HEK293 (cell line): ENCODE measurements around the gene PAX3.

Experiments used
- CTCF ChIA-PET: fragments of 350-600 bp; formaldehyde crosslinking; extraction: SDS; loops from one replicate; lab custom pipeline; 2021; ENCODE audit warnings: antibody characterized with exemption; lab: Yijun Ruan, JAX
- POLR2A ChIA-PET: fragments of 300-600 bp; formaldehyde crosslinking; extraction: SDS; loops from one replicate; lab custom pipeline; 2020; ENCODE audit warnings: antibody characterized with exemption, inconsistent platforms; lab: Yijun Ruan, JAX
- H3K27ac ChIP-seq: fragments of 200-500 bp; sonication (Bioruptor generic); 2 replicates; pipeline ENCODE4 v1.5.1; 2014; ENCODE audit warnings: low read depth, low read length, control low read depth, inconsistent platforms; ENCODE audit errors: extremely low read depth
- H3K36me3 ChIP-seq, 2 experiments: fragments of 200-500 bp in 1 of 2; sonication (Bioruptor generic) in 1 of 2; 1 replicate in 1 of 2; 2 replicates in 1 of 2; pipeline ENCODE4 v1.5.1; 2014 to 2017; ENCODE audit warnings: inconsistent platforms in 2 of 2, low read length in 2 of 2; ENCODE audit not compliant: control insufficient read depth in 2 of 2, insufficient read depth in 1 of 2
- H3K4me1 ChIP-seq: fragments of 200-500 bp; sonication (Bioruptor generic); 2 replicates; pipeline ENCODE4 v1.5.1; 2014; ENCODE audit warnings: mild to moderate bottlenecking, low read length, inconsistent platforms; ENCODE audit not compliant: control insufficient read depth, insufficient read depth
- H3K4me3 ChIP-seq: 2 replicates; pipeline ENCODE4 v1.5.1; 2011; ENCODE audit warnings: low read depth, mild to moderate bottlenecking, control low read depth, low read length, moderate library complexity
- H3K9me3 ChIP-seq: fragments of 200-500 bp; sonication (Bioruptor generic); 2 replicates; pipeline ENCODE4 v1.5.1; 2014; ENCODE audit warnings: low read depth, low read length, inconsistent platforms; ENCODE audit not compliant: control insufficient read depth, insufficient read depth
- GLI2 ChIP-seq: fragments of 450-650 bp; formaldehyde crosslinking; IDR thresholded peaks from 2 replicates; pipeline ENCODE4; 2017; ENCODE audit warnings: missing biosample characterization, missing genetic modification characterization, low read depth, borderline replicate concordance
- GLI4 ChIP-seq: fragments of 450-650 bp; formaldehyde crosslinking; IDR thresholded peaks from 2 replicates; pipeline ENCODE4 v1.5.1; 2016; ENCODE audit warnings: missing biosample characterization, missing genetic modification characterization
- HOXD13 ChIP-seq: sonication (generic); formaldehyde crosslinking; IDR thresholded peaks from 2 replicates; pipeline ENCODE4 v1.8.0; 2022; ENCODE audit warnings: missing genetic modification reagents, borderline replicate concordance
- SP3 ChIP-seq: fragments of 450-650 bp; formaldehyde crosslinking; IDR thresholded peaks from 2 replicates; pipeline ENCODE4 v1.5.1; 2016; ENCODE audit warnings: missing biosample characterization, missing genetic modification characterization
- TRIM28 ChIP-seq: IDR thresholded peaks from 2 replicates; pipeline ENCODE4 v1.6.1; 2011; ENCODE audit warnings: low read length, control low read depth, borderline replicate concordance
- ZBTB1 ChIP-seq: fragments of 450-650 bp; formaldehyde crosslinking; IDR thresholded peaks from 2 replicates; pipeline ENCODE4 v1.5.1; 2016; ENCODE audit warnings: missing biosample characterization, missing genetic modification characterization
- ZBTB17 ChIP-seq: fragments of 450-650 bp; formaldehyde crosslinking; IDR thresholded peaks from 2 replicates; pipeline ENCODE4 v1.5.1; 2016; ENCODE audit warnings: missing biosample characterization, missing genetic modification characterization
- ZNF10 ChIP-seq: fragments of 450-650 bp; formaldehyde crosslinking; IDR thresholded peaks from 2 replicates; pipeline ENCODE4 v1.5.1; 2017; ENCODE audit warnings: missing biosample characterization, missing genetic modification characterization
- ZNF24 ChIP-seq: fragments of 450-650 bp; formaldehyde crosslinking; IDR thresholded peaks from 2 replicates; pipeline ENCODE4 v1.5.1; 2016; ENCODE audit warnings: missing biosample characterization, missing genetic modification characterization
- ZNF324 ChIP-seq: fragments of 450-650 bp; formaldehyde crosslinking; IDR thresholded peaks from 2 replicates; pipeline ENCODE4 v1.5.1; 2016; ENCODE audit warnings: missing biosample characterization, missing genetic modification characterization
- ZNF341 ChIP-seq: fragments of 450-650 bp; formaldehyde crosslinking; IDR thresholded peaks from 2 replicates; pipeline ENCODE4; 2016; ENCODE audit warnings: low read depth, missing biosample characterization, missing genetic modification characterization
- ZNF521 ChIP-seq: fragments of 450-650 bp; formaldehyde crosslinking; IDR thresholded peaks from 2 replicates; pipeline ENCODE4 v1.5.1; 2017; ENCODE audit warnings: missing biosample characterization, mild to moderate bottlenecking, missing genetic modification characterization
- ZNF530 ChIP-seq: fragments of 450-650 bp; formaldehyde crosslinking; IDR thresholded peaks from 2 replicates; pipeline ENCODE4 v1.5.1; 2016; ENCODE audit warnings: low read depth, missing biosample characterization, missing genetic modification characterization
- ZNF585B ChIP-seq: fragments of 450-650 bp; formaldehyde crosslinking; IDR thresholded peaks from 2 replicates; pipeline ENCODE4 v1.5.1; 2016; ENCODE audit warnings: missing biosample characterization, missing genetic modification characterization
- ZNF664 ChIP-seq: fragments of 450-650 bp; formaldehyde crosslinking; IDR thresholded peaks from 2 replicates; pipeline ENCODE4 v1.5.1; 2016; ENCODE audit warnings: missing biosample characterization, missing genetic modification characterization
- ZSCAN23 ChIP-seq: fragments of 450-650 bp; formaldehyde crosslinking; IDR thresholded peaks from 2 replicates; pipeline ENCODE4 v1.5.1; 2016; ENCODE audit warnings: missing biosample characterization, missing genetic modification characterization
- TF ChIP-seq, protein P1 (sequence below): fragments of 450-650 bp; formaldehyde crosslinking; IDR thresholded peaks from 2 replicates; pipeline ENCODE4 v1.5.1; 2016; ENCODE audit warnings: missing biosample characterization, missing genetic modification characterization
- TF ChIP-seq, protein P2 (sequence below): fragments of 450-650 bp; formaldehyde crosslinking; IDR thresholded peaks from 2 replicates; pipeline ENCODE4 v1.5.1; 2016; ENCODE audit warnings: missing biosample characterization, missing genetic modification characterization
- TF ChIP-seq, protein P3 (sequence below): fragments of 450-650 bp; formaldehyde crosslinking; IDR thresholded peaks from 2 replicates; pipeline ENCODE4 v1.5.1; 2016; ENCODE audit warnings: missing biosample characterization, missing genetic modification characterization
- TF ChIP-seq, protein P4 (sequence below): fragments of 450-650 bp; formaldehyde crosslinking; IDR thresholded peaks from 2 replicates; pipeline ENCODE4 v1.5.1; 2016; ENCODE audit warnings: missing biosample characterization, missing genetic modification characterization
- TF ChIP-seq, protein P5 (sequence below): fragments of 450-650 bp; formaldehyde crosslinking; IDR thresholded peaks from 2 replicates; pipeline ENCODE4 v1.5.0; 2017; ENCODE audit warnings: missing biosample characterization, missing genetic modification characterization, borderline replicate concordance

Gene PAX3

DNA sequence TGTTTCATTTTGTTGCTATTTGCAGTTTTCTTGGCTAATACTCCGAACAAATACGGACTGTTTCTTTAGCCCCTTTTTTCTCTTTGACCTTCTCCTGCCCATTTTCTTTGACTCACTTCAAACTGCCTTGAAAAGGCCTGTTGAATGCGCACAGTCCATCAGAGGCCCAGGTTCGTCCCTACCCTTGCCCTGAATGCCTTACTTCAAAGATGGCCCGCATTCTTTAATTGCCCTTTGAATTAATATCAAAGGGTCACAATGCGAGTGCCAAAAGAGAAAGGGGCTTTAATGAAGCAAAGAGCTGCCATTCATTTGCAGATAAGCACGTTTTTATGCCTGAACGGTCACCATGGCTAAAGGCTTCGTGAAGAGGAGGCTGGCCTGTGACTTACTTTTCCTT lies 29.7 kb downstream of the PAX3 start:
- no peak overlapping the region for H3K4me3 ChIP-seq
- CTCF ChIA-PET: interaction anchor here (1.2 kb wide), 1 partner anchor 12 kb away, joined by 4 read pairs; no protein-coding TSS in a partner anchor
- no peaks in the 10 kb centered on the region for H3K9me3 ChIP-seq
- H3K27ac ChIP-seq: no peak overlapping the region
- TF ChIP-seq, protein P1, sequence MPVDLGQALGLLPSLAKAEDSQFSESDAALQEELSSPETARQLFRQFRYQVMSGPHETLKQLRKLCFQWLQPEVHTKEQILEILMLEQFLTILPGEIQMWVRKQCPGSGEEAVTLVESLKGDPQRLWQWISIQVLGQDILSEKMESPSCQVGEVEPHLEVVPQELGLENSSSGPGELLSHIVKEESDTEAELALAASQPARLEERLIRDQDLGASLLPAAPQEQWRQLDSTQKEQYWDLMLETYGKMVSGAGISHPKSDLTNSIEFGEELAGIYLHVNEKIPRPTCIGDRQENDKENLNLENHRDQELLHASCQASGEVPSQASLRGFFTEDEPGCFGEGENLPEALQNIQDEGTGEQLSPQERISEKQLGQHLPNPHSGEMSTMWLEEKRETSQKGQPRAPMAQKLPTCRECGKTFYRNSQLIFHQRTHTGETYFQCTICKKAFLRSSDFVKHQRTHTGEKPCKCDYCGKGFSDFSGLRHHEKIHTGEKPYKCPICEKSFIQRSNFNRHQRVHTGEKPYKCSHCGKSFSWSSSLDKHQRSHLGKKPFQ (tag by site-specific recombination): no peak
- TF ChIP-seq ZBTB1 (no peak), GLI4 (tag by site-specific recombination) (no peak), GLI2 (tag by site-specific recombination) (no peak)
- TF ChIP-seq, all 188 proteins: peak for 0
- H3K36me3 ChIP-seq: peaks cover 0 to 17% of the 10 kb centered on the region in 2 experiments; a peak in 1 of 3 replicates
- H3K4me1 ChIP-seq: peaks cover 11% of the 10 kb centered on the region
- POLR2A ChIA-PET: no interaction called here

DNA sequence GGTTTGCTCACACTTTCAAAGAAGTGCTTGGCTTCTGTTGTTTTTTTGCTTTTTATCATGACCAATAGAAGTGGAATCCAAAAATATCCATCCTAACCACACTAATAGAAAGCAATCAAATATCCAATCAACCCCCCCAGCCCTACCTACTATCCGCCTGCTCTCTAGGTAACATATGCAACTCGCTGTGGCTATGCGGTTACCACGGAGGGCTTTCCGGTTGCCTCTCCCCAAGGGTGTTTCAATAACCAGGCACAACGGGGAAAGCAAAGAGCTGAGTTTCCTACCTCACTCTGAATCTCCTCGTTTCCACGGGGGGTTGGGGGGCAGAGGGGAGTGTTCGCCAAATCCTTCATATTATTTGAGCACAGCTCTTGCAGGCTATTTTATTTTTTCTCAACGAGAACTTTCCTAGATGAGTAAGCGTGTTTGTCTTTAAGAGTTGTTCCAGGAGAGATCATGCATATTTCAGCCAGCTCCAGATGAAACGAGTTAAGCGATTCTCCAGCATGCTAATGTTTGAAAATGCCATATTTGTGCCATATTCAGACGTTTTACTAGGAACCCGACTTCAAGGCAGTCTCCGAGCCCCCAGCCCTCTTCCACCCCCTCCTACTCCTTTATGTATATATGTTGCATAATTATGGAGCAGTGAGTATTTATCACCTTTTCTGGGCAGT lies 30.3 kb downstream of the PAX3 start:
- H3K4me3 ChIP-seq: no peak overlapping the region
- peaks cover 0 to 22% of the 10 kb centered on the region in 2 experiments; a peak in 1 of 3 replicates for H3K36me3 ChIP-seq
- no peak overlapping the region for H3K27ac ChIP-seq
- POLR2A ChIA-PET: no interaction called here
- peaks cover 11% of the 10 kb centered on the region for H3K4me1 ChIP-seq
- H3K9me3 ChIP-seq: no peaks in the 10 kb centered on the region
- CTCF ChIA-PET: interaction anchor here (0.7 to 1.2 kb wide), 2 partner anchors 13 to 22 kb away, joined by 3 to 4 read pairs; no protein-coding TSS in a partner anchor
- TF ChIP-seq HOXD13 (CRISPR knock-in tag) (no peak), ZNF530 (tag by site-specific recombination) (no peak), TRIM28 (no peak), ZNF341 (tag by site-specific recombination) (no peak), ZBTB17 (tag by site-specific recombination) (no peak), ZNF324 (no peak)
- TF ChIP-seq, protein P2, sequence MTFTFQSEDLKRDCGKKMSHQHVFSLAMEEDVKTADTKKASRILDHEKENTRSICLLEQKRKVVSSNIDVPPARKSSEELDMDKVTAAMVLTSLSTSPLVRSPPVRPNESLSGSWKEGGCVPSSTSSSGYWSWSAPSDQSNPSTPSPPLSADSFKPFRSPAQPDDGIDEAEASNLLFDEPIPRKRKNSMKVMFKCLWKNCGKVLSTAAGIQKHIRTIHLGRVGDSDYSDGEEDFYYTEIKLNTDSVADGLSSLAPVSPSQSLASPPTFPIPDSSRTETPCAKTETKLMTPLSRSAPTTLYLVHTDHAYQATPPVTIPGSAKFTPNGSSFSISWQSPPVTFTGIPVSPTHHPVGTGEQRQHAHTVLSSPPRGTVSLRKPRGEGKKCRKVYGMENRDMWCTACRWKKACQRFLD (tag by site-specific recombination): no peak

DNA sequence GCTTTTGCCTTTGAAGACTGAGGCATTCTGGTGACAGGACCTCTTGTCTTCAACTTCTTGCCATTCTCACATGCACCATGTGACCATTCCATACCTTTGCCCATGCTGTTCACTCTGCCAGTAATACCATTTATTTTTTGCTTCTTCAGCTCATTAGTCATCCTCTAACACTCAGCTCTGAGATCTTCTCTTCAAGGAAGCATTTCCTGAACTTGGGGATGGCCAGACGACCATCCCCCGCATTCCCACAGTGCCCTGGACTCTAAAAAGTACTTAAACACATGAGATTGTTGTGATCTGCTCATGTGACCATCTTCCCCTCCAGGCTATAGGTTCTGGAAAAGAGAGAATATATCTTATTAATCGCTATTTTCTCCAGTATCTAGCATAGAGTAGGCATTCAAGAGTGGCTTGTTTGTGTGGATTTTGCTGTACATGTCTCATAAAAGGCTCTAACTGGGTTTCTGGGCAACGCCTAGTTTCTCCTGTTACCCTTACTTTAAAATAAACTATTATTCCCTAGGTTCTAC lies 33.9 kb downstream of the PAX3 start:
- no peak overlapping the region for H3K4me3 ChIP-seq
- ChIA-PET POLR2A (interaction anchor here (0.8 kb wide), 1 partner anchor 34 kb away, joined by 3 read pairs; the partner anchor contains the start of gene PAX3), CTCF (no interaction called here)
- TF ChIP-seq SP3 (tag by site-specific recombination) (no peak), ZNF521 (tag by site-specific recombination) (no peak), ZSCAN23 (tag by site-specific recombination) (no peak), ZNF10 (no peak), ZBTB17 (tag by site-specific recombination) (no peak), ZNF24 (tag by site-specific recombination) (no peak), ZNF585B (tag by site-specific recombination) (no peak), ZNF664 (tag by site-specific recombination) (no peak)
- TF ChIP-seq, protein P3, sequence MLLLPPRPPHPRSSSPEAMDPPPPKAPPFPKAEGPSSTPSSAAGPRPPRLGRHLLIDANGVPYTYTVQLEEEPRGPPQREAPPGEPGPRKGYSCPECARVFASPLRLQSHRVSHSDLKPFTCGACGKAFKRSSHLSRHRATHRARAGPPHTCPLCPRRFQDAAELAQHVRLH (tag by site-specific recombination): no peak
- TF ChIP-seq, protein P4, sequence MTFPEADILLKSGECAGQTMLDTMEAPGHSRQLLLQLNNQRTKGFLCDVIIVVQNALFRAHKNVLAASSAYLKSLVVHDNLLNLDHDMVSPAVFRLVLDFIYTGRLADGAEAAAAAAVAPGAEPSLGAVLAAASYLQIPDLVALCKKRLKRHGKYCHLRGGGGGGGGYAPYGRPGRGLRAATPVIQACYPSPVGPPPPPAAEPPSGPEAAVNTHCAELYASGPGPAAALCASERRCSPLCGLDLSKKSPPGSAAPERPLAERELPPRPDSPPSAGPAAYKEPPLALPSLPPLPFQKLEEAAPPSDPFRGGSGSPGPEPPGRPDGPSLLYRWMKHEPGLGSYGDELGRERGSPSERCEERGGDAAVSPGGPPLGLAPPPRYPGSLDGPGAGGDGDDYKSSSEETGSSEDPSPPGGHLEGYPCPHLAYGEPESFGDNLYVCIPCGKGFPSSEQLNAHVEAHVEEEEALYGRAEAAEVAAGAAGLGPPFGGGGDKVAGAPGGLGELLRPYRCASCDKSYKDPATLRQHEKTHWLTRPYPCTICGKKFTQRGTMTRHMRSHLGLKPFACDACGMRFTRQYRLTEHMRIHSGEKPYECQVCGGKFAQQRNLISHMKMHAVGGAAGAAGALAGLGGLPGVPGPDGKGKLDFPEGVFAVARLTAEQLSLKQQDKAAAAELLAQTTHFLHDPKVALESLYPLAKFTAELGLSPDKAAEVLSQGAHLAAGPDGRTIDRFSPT (tag by site-specific recombination): no peak
- TF ChIP-seq, protein P5, sequence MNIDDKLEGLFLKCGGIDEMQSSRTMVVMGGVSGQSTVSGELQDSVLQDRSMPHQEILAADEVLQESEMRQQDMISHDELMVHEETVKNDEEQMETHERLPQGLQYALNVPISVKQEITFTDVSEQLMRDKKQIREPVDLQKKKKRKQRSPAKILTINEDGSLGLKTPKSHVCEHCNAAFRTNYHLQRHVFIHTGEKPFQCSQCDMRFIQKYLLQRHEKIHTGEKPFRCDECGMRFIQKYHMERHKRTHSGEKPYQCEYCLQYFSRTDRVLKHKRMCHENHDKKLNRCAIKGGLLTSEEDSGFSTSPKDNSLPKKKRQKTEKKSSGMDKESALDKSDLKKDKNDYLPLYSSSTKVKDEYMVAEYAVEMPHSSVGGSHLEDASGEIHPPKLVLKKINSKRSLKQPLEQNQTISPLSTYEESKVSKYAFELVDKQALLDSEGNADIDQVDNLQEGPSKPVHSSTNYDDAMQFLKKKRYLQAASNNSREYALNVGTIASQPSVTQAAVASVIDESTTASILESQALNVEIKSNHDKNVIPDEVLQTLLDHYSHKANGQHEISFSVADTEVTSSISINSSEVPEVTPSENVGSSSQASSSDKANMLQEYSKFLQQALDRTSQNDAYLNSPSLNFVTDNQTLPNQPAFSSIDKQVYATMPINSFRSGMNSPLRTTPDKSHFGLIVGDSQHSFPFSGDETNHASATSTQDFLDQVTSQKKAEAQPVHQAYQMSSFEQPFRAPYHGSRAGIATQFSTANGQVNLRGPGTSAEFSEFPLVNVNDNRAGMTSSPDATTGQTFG (tag by site-specific recombination): no peak
- H3K9me3 ChIP-seq: no peaks in the 10 kb centered on the region
- peaks cover 6% of the 10 kb centered on the region; the same call in 1 of the 2 replicates for H3K4me1 ChIP-seq
- no peak overlapping the region for H3K27ac ChIP-seq
- H3K36me3 ChIP-seq: peaks cover 0 to 13% of the 10 kb centered on the region in 2 experiments; a peak in 1 of 3 replicates
